ENCODE measurements around the gene C16orf74. TPM values are rescaled to one million over a fixed set of nuclear protein-coding genes. Genes with fewer than 3 reads are reported as not detected.

C16orf74 gene
- total and polyA plus RNA-seq, 11 donors = 0.53 to 4.1 (median 1.6) TPM

- Histone ChIP-seq H3K36me3 (no peaks in the 10 kb centered on the region), H3K27ac (no peak overlapping the region), H3K27me3 (peaks cover 0 to 33% (median 0%) of the 10 kb centered on the region in 9 donors), H3K9me3 (peaks cover 0 to 2% (median 0%) of the 10 kb centered on the region in 12 donors), H3K4me3 (no peak overlapping the region), H3K4me1 (peaks cover 0 to 6% (median 0%) of the 10 kb centered on the region in 12 donors)
- DNase-seq (peak in 1 of 5 donors; percentile 14), ATAC-seq (no peak)
- no peak for TF ChIP-seq CTCF (IDR thresholded peaks at IDR 0.05)
- TF ChIP-seq POLR2A (IDR thresholded peaks at IDR 0.05) = no peak
- intact Hi-C loops (cut with DNase I) = no loop called here
- WGBS, 4 donors = 75 to 84% (median 81%) methylated on average over 14 of the region's 14 CpGs
Measured at GRCh38 chr16:85697431-85697830, 53.5 kb downstream of the C16orf74 start.

- H3K36me3 ChIP-seq = no peaks in the 10 kb centered on the region
- H3K27ac ChIP-seq = no peak overlapping the region
- H3K4me1 ChIP-seq = peaks cover 0 to 6% (median 0%) of the 10 kb centered on the region in 12 donors
- WGBS, 4 donors = 51 to 67% (median 61%) methylated on average over 16 of the region's 16 CpGs
- H3K9me3 ChIP-seq = peaks cover 0 to 2% (median 0%) of the 10 kb centered on the region in 12 donors
- intact Hi-C loops (cut with DNase I) = no loop called here
- DNase-seq (peak in 1 of 5 donors; percentile 1), ATAC-seq (no peak)
- no peak for TF ChIP-seq POLR2A (IDR thresholded peaks at IDR 0.05)
- TF ChIP-seq CTCF (IDR thresholded peaks at IDR 0.05) = no peak
- H3K4me3 ChIP-seq = no peak overlapping the region
- peaks cover 0 to 33% (median 0%) of the 10 kb centered on the region in 9 donors for H3K27me3 ChIP-seq
Measured at GRCh38 chr16:85696781-85697180, 54.1 kb downstream of the C16orf74 start.

- 77 to 80% (median 78%) methylated on average over 20 to 24 of the region's 24 CpGs for WGBS, 4 donors
- Histone ChIP-seq H3K27ac (no peak overlapping the region), H3K27me3 (peaks cover 0 to 33% (median 0%) of the 10 kb centered on the region in 9 donors), H3K36me3 (no peaks in the 10 kb centered on the region), H3K9me3 (no peaks in the 10 kb centered on the region), H3K4me3 (no peak overlapping the region), H3K4me1 (peaks cover 0 to 6% (median 0%) of the 10 kb centered on the region in 12 donors)
- no peak for TF ChIP-seq CTCF (IDR thresholded peaks at IDR 0.05)
- no peak for TF ChIP-seq POLR2A (IDR thresholded peaks at IDR 0.05)
- DNase-seq (peak in 1 of 5 donors; percentile 6), ATAC-seq (no peak)
- intact Hi-C loops (cut with DNase I) = no loop called here
Measured at GRCh38 chr16:85695196-85696128, 55.4 kb downstream of the C16orf74 start.

GRCh38 chr16:85690469-85691064 lies 60.3 kb downstream of the C16orf74 start:
- intact Hi-C loops (cut with DNase I) = no loop called here
- WGBS, 4 donors = 38 to 52% (median 47%) methylated on average over 7 of the region's 7 CpGs
- Histone ChIP-seq H3K9me3 (no peaks in the 10 kb centered on the region), H3K36me3 (no peaks in the 10 kb centered on the region), H3K27ac (no peak overlapping the region), H3K4me3 (no peak overlapping the region), H3K27me3 (peaks cover 0 to 16% (median 0%) of the 10 kb centered on the region in 9 donors), H3K4me1 (peaks cover 0 to 16% (median 8%) of the 10 kb centered on the region in 12 donors)
- ATAC-seq (no peak), DNase-seq (peak in 1 of 5 donors; percentile 1)
- TF ChIP-seq CTCF (IDR thresholded peaks at IDR 0.05) = no peak
- TF ChIP-seq POLR2A (IDR thresholded peaks at IDR 0.05) = no peak
